A549 (cell line): Measurements from ENCODE around the gene VIPR2.
"Not testable (repeated sequence)": the region's sequence is repeated elsewhere in the genome, so short reads cannot be mapped to it uniquely, and the experiment has no call there.

ENCODE experiments used
- CTCF ChIP-seq: fragments of >200 bp; sonication (Bioruptor Twin); formaldehyde crosslinking; IDR thresholded peaks from 3 replicates; pipeline ENCODE4 v1.5.1; 2016
- HMGXB4 ChIP-seq: fragments of 250-450 bp; sonication (Bioruptor Pico); IDR thresholded peaks from 2 replicates; pipeline ENCODE4 v1.5.0; 2021; ENCODE audit warnings: mild to moderate bottlenecking, moderate library complexity, borderline replicate concordance
- JUNB ChIP-seq: fragments of >200 bp; sonication (Bioruptor Twin); formaldehyde crosslinking; IDR thresholded peaks from 2 replicates; pipeline ENCODE4 v1.6.1; 2016
- MAFK ChIP-seq: fragments of 450-650 bp; IDR thresholded peaks from 2 replicates; pipeline ENCODE4 v1.6.1; 2014; ENCODE audit not compliant: partially characterized antibody
- MAX ChIP-seq: IDR thresholded peaks from 2 replicates; pipeline ENCODE4 v1.6.1; 2012
- POLR2A ChIP-seq: IDR thresholded peaks from 2 replicates; pipeline ENCODE4 v1.6.1; 2012; ENCODE audit warnings: mild to moderate bottlenecking, low read length
- REST ChIP-seq: fragments of 200-600 bp; sonication (generic); IDR thresholded peaks from 2 replicates; pipeline ENCODE4 v1.6.1; 2016; ENCODE audit warnings: antibody characterized with exemption, mild to moderate bottlenecking, moderate library complexity

- not testable (repeated sequence) for TF ChIP-seq CTCF; JUNB; HMGXB4 (CRISPR knock-in tag); MAFK; POLR2A; MAX; REST
Measured at GRCh38 chr7:159082075-159082474, 62.6 kb downstream of the VIPR2 start.
